CD4-positive, alpha-beta T cell treated with Interleukin-17A for 4 hours (primary cell): ENCODE measurements around the gene CGNL1.
A peak's percentile ranks its signal among the peaks of the same experiment; 100 is the strongest.

Experiments used
- DNase-seq: peaks from one replicate; pipeline ENCODE4 v3.0.0-alpha.2; 2020; ENCODE audit warnings: mixed read lengths

CGNL1 gene

GRCh38 chr15:57554063-57554811, 177.9 kb downstream of the CGNL1 start:
- DNase-seq: no peak

GRCh38 chr15:57554812-57555179, 178.5 kb downstream of the CGNL1 start:
- DNase-seq: no peak

GRCh38 chr15:57555270-57555669, 179.0 kb downstream of the CGNL1 start:
- DNase-seq: no peak

DNA sequence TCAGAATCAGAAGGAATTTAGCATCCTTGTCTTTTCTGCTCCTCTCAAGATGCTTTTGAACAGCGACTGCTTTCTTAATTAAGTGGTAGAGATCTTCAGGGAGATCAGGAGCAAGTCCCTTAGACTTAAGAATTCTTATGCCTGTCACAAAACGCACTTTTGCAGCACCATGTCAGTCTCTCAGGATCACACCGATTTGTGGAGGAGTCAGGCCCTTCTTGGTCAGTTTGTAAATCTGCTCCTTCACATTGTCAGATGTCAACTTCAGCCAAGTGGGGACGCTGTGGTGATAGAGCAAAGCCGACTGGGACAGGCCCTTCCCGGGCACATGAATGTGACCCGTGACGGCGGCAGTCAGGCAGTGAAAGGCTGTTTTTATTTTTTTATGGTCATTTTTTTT, 179.7 kb downstream of the CGNL1 start:
- no peak for DNase-seq

DNA sequence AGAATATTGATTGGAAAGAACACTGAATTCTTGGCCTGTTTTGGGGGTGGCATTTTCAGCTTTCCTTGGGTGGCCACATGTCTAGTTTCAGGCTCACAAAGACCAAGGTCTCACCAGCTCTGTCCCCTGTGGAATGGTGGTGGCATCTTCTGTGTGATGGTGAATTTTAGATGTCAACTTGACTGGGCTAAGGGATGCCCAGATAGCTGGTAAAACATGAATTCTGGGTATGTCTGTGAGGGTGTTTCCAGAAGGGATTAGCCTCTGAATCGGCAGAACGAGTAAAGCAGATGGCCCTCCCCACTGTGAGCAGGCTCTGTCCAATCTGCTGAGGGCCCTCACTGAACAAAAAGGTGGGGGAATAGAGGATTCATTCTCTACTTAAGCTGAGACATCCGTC, 181.0 kb downstream of the CGNL1 start:
- DNase-seq: no peak

- DNase-seq: no peak
Measured at GRCh38 chr15:57557810-57558209, 181.5 kb downstream of the CGNL1 start.

- peak; percentile 80 for DNase-seq
Measured at GRCh38 chr15:57559875-57560274, 183.6 kb downstream of the CGNL1 start.

DNA sequence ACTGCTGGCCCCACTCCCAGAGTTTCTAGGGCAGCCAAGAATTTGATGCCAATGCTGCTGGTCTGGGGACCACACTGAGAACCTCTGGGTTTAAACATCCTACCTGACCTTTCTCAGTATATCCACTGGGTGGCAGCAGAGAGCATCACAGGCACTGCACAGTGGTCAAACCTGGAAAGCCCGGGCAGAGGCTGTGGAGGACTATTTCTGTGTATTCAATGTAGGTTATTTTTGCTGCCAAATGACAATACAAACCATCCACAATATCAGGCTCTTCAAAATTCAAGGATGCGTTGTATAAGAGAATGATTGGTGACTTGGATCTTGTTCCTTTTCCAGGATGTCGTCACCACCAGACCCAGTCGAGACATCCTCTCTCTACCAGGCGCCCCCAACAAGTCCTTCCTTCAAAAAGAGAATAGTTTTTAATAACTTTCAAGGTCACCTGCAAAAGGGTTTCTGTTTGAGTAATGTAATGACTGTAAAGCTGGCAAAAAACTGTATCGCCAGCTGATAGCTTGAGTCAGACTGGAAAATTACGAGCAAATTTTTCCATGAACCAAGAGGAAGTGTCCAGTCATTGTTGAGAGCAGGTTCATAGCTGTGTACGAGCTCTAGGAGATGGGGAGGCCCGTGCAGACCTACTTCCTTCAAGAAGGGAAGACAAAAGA, 184.9 kb downstream of the CGNL1 start:
- DNase-seq: peak; percentile 78

- peak; percentile 36 for DNase-seq
Measured at GRCh38 chr15:57562196-57562769, 186.0 kb downstream of the CGNL1 start.

- peak; percentile 30 for DNase-seq
Measured at GRCh38 chr15:57563416-57563815, 187.1 kb downstream of the CGNL1 start.

GRCh38 chr15:57565311-57565710, 189.0 kb downstream of the CGNL1 start:
- peak; percentile 59 for DNase-seq

DNA sequence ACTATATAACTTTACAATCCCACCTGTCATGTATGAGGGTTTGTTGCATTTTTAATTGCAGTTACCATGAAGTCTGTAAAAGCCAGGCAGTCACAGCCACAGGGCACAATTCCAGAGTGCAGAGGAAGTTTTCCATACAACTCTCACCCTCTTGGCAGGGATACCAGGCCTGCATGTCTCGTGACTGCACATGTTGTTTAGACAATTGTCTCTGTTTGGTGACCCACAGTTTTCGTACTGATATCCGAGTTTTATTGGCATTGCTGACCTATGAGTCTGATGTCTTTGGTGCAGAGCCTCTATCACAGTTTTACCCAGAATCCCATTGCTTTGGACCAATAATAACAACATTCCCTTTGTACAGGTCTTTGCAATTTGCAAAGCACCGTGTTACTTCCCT, 190.5 kb downstream of the CGNL1 start:
- DNase-seq: no peak

DNA sequence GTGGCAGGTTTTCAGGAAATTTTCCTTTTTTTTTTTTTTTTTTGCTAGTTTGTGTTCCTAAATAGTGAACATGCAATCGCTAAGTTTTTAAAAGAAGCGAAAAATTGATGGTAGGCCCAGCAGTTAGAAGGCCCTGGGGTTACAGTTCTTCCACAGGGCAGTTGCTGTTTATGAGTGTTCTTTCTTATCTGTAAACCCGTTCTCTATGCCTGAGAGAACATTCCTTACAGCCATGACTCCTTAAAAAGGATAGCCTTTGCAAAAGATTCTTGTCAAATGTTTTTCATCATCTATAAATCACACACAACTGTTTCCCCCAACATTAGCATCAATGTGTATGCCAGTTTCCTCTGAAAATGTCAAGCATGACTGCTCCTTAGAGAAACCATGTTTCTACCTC, 191.6 kb downstream of the CGNL1 start:
- no peak for DNase-seq

DNA sequence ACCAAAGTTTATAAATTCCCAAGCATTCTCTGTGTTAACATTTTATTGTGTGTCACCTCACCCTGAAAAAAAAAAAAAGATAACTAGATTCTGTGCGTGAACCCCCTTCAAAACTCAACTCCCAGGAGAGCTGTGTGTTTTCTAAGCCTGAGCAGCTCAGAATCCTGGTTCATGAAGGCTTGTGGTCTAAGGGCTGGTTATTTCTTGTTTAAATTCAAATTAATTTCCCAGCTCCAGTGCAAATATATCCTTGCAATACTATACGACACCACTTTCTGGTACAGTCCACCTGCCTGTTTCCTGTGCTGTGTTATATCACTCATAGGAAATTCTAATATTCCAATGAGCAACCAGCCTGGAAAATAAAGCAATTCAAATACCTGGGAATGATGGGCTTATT, 192.0 kb downstream of the CGNL1 start:
- no peak for DNase-seq

- no peak for DNase-seq
Measured at GRCh38 chr15:57570340-57570739, 194.0 kb downstream of the CGNL1 start.

DNA sequence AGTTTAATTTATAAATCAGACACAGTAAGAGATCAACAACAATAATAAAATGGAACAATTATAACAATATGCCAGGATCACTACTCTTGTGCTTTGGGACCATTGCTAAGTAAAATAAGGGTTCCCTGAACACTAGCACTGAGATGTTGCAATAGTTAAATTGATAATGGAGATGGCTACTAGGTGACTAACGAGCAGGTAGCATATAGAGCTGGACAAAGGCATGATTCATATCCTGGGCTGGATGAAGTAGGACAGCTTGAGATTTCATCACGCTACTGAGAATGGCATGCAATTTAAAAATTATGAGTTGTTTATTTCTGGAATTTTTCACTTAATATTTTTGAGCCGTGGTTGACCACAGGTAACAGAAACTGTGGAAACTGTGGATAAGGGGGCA, 194.7 kb downstream of the CGNL1 start:
- DNase-seq: no peak

DNA sequence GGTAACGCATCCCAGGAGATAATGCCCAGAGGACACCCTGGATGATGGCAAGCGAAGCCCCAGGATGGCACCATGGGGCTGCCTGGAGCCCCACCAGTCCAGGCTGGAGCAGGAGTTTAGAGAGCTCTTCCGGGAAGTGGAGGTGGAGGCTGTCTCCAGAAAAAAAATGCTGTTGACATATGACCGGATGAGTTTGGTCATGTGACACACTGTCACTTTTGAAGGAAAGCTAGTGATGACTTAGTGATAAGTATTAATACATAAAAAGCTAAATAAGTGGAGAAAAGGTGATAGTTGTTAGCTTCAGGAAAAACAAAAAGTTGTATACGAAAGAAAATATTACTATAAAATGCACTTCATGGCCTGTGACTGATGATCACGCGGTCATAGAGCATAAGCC, 195.4 kb downstream of the CGNL1 start:
- no peak for DNase-seq

GRCh38 chr15:57572468-57572867, 196.2 kb downstream of the CGNL1 start:
- DNase-seq: no peak

DNA sequence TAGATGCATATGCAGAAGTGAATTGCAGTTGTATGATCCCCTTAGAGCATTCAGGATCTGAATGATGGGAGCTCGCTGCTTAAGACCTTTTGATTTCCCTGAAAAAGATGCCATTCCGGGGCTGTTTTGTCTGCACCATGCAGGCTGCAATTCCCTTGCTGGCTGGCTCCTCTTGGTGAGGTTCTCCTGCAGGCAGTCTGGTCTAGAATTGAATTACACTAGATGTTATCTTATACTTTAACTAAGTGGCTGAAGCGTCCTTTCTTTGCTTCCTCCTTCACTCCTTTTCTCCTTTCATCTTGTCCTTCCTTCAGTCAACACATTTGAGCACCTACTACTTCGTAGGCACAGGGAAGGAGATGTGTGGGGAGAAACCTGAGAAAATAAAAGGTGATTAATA, 196.8 kb downstream of the CGNL1 start:
- DNase-seq: no peak

DNA sequence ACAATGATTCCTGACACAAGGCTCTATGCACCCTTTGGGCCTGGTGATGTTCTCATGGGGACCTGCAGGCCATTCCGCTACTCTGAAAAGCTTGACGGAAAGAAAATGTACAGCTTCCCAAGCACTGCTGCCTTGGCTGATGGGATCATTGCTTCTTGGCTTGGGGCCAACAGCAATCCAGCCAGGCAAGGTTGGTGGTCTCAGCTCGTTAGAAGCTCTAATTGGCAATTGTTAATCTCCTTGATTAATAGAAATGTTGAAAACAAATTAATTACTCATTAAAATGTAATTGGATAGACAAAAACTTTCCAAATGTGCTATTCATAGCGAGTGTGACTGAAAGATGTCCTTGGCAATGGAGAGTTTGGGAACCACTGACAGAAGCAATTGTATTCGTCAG, 199.1 kb downstream of the CGNL1 start:
- DNase-seq: no peak

DNA sequence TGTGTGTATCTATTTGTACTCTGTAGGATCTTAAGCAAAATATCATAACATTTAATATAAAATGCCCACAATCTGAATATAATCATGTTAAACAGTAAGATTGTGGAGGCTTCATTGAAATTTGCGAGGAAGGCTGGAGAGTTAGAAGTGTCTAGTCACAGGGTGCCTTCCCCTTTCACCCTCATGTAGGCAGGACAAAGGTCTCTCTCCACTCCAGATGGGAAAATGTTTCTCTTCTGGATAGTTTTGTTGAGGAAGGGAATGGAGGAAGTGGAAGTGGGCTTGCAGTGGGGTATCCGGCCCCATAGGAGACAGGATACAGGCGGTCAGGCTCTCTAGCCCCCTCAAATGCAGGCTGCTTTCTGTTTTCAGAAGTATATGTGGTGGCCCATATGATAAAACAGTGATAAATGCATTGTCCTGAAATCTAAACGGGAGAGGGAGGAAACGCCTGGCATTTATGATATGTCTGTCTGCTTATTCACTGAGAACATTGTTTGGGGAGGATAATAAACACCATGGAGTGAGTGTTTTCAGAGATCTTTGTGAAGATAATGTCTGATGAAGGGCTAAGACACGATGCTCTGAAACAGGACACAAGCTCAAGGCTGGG, 202.1 kb downstream of the CGNL1 start:
- no peak for DNase-seq

DNA sequence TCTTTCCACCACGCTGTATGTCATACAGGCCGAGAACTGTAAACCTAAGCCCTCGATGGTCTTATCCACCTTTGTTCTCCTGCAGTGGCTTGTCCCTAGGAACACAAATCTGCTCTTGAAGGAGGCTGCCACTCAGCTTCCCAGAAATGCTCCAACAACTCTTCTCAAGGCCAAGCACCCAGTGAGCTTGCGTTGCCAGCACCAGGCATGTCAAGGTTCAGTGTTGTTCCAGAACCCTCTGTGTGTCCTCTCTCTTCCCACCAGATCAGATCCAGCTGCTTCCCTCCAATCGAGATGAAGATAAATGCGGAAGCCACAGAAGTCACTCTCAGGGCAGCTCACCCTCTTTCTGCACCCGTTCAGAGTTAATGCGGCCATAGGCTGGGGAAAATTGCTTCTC, 204.1 kb downstream of the CGNL1 start:
- no peak for DNase-seq

- DNase-seq: no peak
Measured at GRCh38 chr15:57580866-57581265, 204.6 kb downstream of the CGNL1 start.

DNA sequence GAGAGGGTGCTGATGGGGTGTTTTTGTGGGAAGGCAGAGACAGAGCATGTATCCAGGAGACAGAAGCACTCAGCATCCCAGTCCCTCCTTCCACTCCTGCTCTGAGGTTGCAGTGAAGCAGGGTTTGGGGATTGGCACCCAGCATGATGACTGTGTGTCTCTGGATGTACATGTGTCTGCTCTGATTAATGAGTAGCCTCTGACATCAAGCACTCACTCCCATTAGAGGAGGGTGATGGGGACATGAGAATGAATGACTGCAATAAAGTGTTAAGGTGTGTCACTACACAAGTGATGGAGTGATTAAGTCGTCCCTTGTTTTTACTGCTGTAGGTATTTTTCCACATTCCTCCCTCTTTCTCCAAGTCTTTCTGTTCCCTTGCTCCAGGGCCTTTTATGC, 205.8 kb downstream of the CGNL1 start:
- no peak for DNase-seq
